ENCODE data around the gene UGT1A7.

UGT1A7 gene

GRCh38 chr2:233679196-233679595 is 2.5 kb upstream of the UGT1A7 start:
- DNase-seq (ENCODE audit: low read depth), result no peak
- TF ChIP-seq CTCF (conservative IDR thresholded peaks at IDR 0.05; ENCODE audit: control insufficient read depth, insufficient read depth, low read depth, low read length), result no peak
- H3K4me3 ChIP-seq (ENCODE audit: control insufficient read depth, low read depth, low read length), result no peak overlapping the region

- no peak for DNase-seq (ENCODE audit: low read depth)
- TF ChIP-seq CTCF (conservative IDR thresholded peaks at IDR 0.05; ENCODE audit: control insufficient read depth, insufficient read depth, low read depth, low read length), result no peak
These were observed 1.2 kb upstream of the UGT1A7 start for GRCh38 chr2:233680361-233681045.

GRCh38 chr2:233684640-233685039 is 2.9 kb downstream of the UGT1A7 start:
- no peak for DNase-seq (ENCODE audit: low read depth)
- H3K4me3 ChIP-seq (ENCODE audit: control insufficient read depth, low read depth, low read length), result no peak overlapping the region
- no peak for TF ChIP-seq CTCF (conservative IDR thresholded peaks at IDR 0.05; ENCODE audit: control insufficient read depth, insufficient read depth, low read depth, low read length)

More at GRCh38 chr2:233680361-233681045, 1.2 kb upstream of the UGT1A7 start:
- no peak overlapping the region for H3K4me3 ChIP-seq (ENCODE audit: control insufficient read depth, low read depth, low read length)

- no peak for DNase-seq (ENCODE audit: low read depth)
- no peak for TF ChIP-seq CTCF (conservative IDR thresholded peaks at IDR 0.05; ENCODE audit: control insufficient read depth, insufficient read depth, low read depth, low read length)
These were observed 5.2 kb downstream of the UGT1A7 start for GRCh38 chr2:233686928-233687327.

GRCh38 chr2:233688341-233688740 is 6.6 kb downstream of the UGT1A7 start:
- DNase-seq (ENCODE audit: low read depth), result no peak
- no peak for TF ChIP-seq CTCF (conservative IDR thresholded peaks at IDR 0.05; ENCODE audit: control insufficient read depth, insufficient read depth, low read depth, low read length)
- no peak overlapping the region for H3K4me3 ChIP-seq (ENCODE audit: control insufficient read depth, low read depth, low read length)

More at GRCh38 chr2:233686928-233687327, 5.2 kb downstream of the UGT1A7 start:
- H3K4me3 ChIP-seq (ENCODE audit: control insufficient read depth, low read depth, low read length), result no peak overlapping the region

GRCh38 chr2:233689031-233689430 is 7.3 kb downstream of the UGT1A7 start:
- no peak for DNase-seq (ENCODE audit: low read depth)
- H3K4me3 ChIP-seq (ENCODE audit: control insufficient read depth, low read depth, low read length), result no peak overlapping the region
- no peak for TF ChIP-seq CTCF (conservative IDR thresholded peaks at IDR 0.05; ENCODE audit: control insufficient read depth, insufficient read depth, low read depth, low read length)
